Glutamatergic neuron (in vitro differentiated cells): ENCODE data around the gene ERAL1. TPM values are rescaled to one million over a fixed set of nuclear protein-coding genes. Genes with fewer than 3 reads are reported as not detected.
"Not testable (repeated sequence)": the region's sequence is repeated elsewhere in the genome, so short reads cannot be mapped to it uniquely, and the experiment has no call there.

Experiments
- DNase-seq: peaks from one replicate; pipeline ENCODE4 v3.0.0; 2022
- H3K27ac Mint-ChIP-seq: one replicate; pipeline ENCODE4 v1.8.0; 2020; ENCODE audit warnings: mild to moderate bottlenecking, mixed read lengths, inconsistent platforms; ENCODE audit not compliant: unreplicated experiment
- H3K27me3 Mint-ChIP-seq: one replicate; pipeline ENCODE4 v1.8.0; 2020; ENCODE audit warnings: mild to moderate bottlenecking, moderate library complexity, mixed read lengths, inconsistent platforms; ENCODE audit not compliant: unreplicated experiment
- H3K36me3 Mint-ChIP-seq: one replicate; pipeline ENCODE4 v1.8.0; 2020; ENCODE audit warnings: mild to moderate bottlenecking, mixed read lengths, inconsistent platforms; ENCODE audit not compliant: unreplicated experiment
- H3K4me1 Mint-ChIP-seq: one replicate; pipeline ENCODE4 v1.8.0; 2020; ENCODE audit warnings: mild to moderate bottlenecking, low read depth, mixed read lengths, inconsistent platforms; ENCODE audit not compliant: unreplicated experiment
- H3K4me3 Mint-ChIP-seq: one replicate; pipeline ENCODE4 v1.8.0; 2020; ENCODE audit warnings: mild to moderate bottlenecking, mixed read lengths, inconsistent platforms; ENCODE audit not compliant: unreplicated experiment
- H3K9me3 Mint-ChIP-seq: one replicate; pipeline ENCODE4 v1.8.0; 2020; ENCODE audit warnings: mild to moderate bottlenecking, moderate library complexity, mixed read lengths, inconsistent platforms; ENCODE audit not compliant: unreplicated experiment
- CTCF ChIP-seq: fragments of 200-600 bp; sonication (generic); IDR thresholded peaks from one replicate; pipeline ENCODE4 v1.5.0; 2021; ENCODE audit not compliant: partially characterized antibody, unreplicated experiment
- total RNA-seq: library from RNA; stranded (reverse); fragmentation: NEBNext Ultra II Directional; extraction: Animal tissue kit (Norgen Biotek cat#: 25700); gene quantifications from one replicate; pipeline ENCODE4 v1.2.1, GENCODE V29; 2021; ENCODE audit not compliant: unreplicated experiment

Gene ERAL1
- total RNA-seq, 1 donor from 2014 or later = 53.3 TPM

GRCh38 chr17:28902819-28903545 is 48.2 kb downstream of the ERAL1 start, which contains the start of gene DHRS13:
Gene DHRS13 (minus strand): TSS chr17:28903079. CDS start chr17:28902944, 135 bp downstream.
- peak within 1 kb of the TSS; percentile 67 for H3K27ac Mint-ChIP-seq
- H3K4me3 Mint-ChIP-seq = peak within 1 kb of the TSS; percentile 88
- H3K27me3 Mint-ChIP-seq = peaks cover 13% of the 10 kb centered on the region
- peaks cover 9% of the 10 kb centered on the region for H3K4me1 Mint-ChIP-seq
- TF ChIP-seq CTCF = peak; percentile 99
- H3K9me3 Mint-ChIP-seq = peaks cover 18% of the 10 kb centered on the region
- no peaks in the 10 kb centered on the region for H3K36me3 Mint-ChIP-seq
- peak; percentile 97 for DNase-seq

DNA sequence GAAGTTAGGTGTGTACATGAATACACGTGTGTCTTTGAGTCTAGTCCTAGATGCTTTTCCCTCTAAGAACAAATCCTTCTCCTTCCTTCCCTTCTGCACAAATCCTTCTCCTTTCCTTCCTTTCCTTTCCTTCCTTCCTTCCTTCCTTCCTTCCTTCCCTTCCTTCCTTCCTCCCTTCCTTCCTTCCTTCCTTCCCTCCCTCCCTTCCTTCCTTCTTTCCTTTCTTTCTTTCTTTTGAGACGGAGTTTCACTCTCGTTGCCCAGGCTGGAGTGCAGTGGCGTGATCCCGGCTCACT is 48.7 kb downstream of the ERAL1 start:
- H3K9me3 Mint-ChIP-seq = peaks cover 18% of the 10 kb centered on the region
- H3K36me3 Mint-ChIP-seq, H3K4me1 Mint-ChIP-seq, DNase-seq: not testable (repeated sequence)
- H3K27me3 Mint-ChIP-seq = peaks cover 13% of the 10 kb centered on the region
- peak overlapping the region; percentile 77 for H3K4me3 Mint-ChIP-seq
- H3K27ac Mint-ChIP-seq = peak overlapping the region; percentile 54

- H3K4me1 Mint-ChIP-seq = peaks cover 12% of the 10 kb centered on the region
- no peaks in the 10 kb centered on the region for H3K36me3 Mint-ChIP-seq
These were observed 50.0 kb downstream of the ERAL1 start for GRCh38 chr17:28904800-28905199.

GRCh38 chr17:28906276-28906675 is 51.5 kb downstream of the ERAL1 start:
- H3K9me3 Mint-ChIP-seq = peaks cover 10% of the 10 kb centered on the region
- no peaks in the 10 kb centered on the region for H3K36me3 Mint-ChIP-seq
- no peak for TF ChIP-seq CTCF
- peaks cover 7% of the 10 kb centered on the region for H3K27me3 Mint-ChIP-seq
- no peak overlapping the region for H3K27ac Mint-ChIP-seq
- peaks cover 12% of the 10 kb centered on the region for H3K4me1 Mint-ChIP-seq
- H3K4me3 Mint-ChIP-seq = no peak overlapping the region
- no peak for DNase-seq

More at GRCh38 chr17:28904800-28905199, 50.0 kb downstream of the ERAL1 start:
- no peak for DNase-seq
- TF ChIP-seq CTCF = no peak
- Mint-ChIP-seq H3K4me3 (no peak overlapping the region), H3K27me3 (peaks cover 7% of the 10 kb centered on the region), H3K27ac (no peak overlapping the region), H3K9me3 (peaks cover 12% of the 10 kb centered on the region)

GRCh38 chr17:28906706-28907438 is 52.1 kb downstream of the ERAL1 start:
- Mint-ChIP-seq H3K36me3 (no peaks in the 10 kb centered on the region), H3K27me3 (peaks cover 6% of the 10 kb centered on the region), H3K4me1 (peaks cover 8% of the 10 kb centered on the region), H3K9me3 (peaks cover 10% of the 10 kb centered on the region), H3K4me3 (no peak overlapping the region), H3K27ac (no peak overlapping the region)
- DNase-seq = no peak
- no peak for TF ChIP-seq CTCF
